ENCODE data around the gene HRAS. TPM values are rescaled to one million over a fixed set of nuclear protein-coding genes. Genes with fewer than 3 reads are reported as not detected.

Gene HRAS
- total and polyA plus RNA-seq, 2 of the 13 experiments (the other 11 are each of a cell fraction or from before 2014, with no cell fraction given), result 32.9 to 50.0 TPM

DNA sequence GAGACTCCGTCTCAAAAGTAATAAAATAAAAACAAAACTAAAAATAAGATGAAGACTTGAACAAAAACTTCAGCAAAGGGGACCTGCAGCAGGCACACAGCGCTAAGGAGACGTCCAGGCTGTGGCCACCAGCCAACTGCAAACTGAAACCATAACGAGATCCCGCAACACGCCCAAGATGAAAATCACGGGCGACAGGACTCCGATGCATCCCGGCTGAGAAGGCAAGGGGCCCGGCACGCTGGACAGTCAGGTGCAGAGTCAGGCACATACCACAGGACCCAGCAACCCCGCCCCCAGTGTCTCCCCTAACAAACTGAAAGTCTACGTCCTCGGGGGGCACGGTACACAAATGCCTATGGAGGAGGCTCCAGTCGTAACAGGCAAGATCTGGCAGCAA lies 9.2 kb downstream of the HRAS start (continued):
- TF ChIP-seq, protein P1, sequence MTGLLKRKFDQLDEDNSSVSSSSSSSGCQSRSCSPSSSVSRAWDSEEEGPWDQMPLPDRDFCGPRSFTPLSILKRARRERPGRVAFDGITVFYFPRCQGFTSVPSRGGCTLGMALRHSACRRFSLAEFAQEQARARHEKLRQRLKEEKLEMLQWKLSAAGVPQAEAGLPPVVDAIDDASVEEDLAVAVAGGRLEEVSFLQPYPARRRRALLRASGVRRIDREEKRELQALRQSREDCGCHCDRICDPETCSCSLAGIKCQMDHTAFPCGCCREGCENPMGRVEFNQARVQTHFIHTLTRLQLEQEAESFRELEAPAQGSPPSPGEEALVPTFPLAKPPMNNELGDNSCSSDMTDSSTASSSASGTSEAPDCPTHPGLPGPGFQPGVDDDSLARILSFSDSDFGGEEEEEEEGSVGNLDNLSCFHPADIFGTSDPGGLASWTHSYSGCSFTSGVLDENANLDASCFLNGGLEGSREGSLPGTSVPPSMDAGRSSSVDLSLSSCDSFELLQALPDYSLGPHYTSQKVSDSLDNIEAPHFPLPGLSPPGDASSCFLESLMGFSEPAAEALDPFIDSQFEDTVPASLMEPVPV (CRISPR knock-in tag; IDR thresholded peaks at IDR 0.05), result no peak
- no peak for TF ChIP-seq ZSCAN12 (CRISPR knock-in tag; IDR thresholded peaks at IDR 0.05)

DNA sequence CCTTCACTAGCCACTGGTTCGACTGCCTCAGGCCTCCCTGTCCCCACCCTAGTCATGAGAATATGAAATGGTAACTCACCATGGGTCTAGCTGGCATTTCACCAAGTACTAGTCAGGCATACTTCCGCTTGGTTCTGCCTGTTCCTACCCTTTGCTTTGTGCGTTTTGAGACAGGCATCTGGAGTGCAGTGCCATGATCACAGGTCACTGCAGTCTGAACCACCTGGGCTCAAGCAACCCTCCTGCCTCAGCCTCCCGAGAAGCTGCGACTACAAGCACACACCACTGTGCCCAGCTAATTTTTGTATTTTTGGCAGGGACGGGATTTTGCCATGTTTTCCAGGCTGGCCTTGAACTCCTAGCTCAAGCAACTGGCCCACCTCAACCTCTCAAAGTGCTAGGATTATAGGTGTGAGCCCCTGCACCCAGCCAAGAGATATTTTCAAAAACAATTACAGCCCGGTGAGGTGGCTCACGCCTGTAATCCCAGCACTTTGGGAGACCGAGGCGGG lies 14.1 kb downstream of the HRAS start:
- FAIRE-seq (no peak), DNase-seq (ENCODE audit: low spot score) (no peak), ATAC-seq (peak; percentile 13)
- H3K9me3 ChIP-seq (ENCODE audit: low read length), result no peaks in the 10 kb centered on the region
- peak overlapping the region; percentile 58 for H3K4me2 ChIP-seq (ENCODE audit: low read depth, low read length)
- H2AFZ ChIP-seq (ENCODE audit: low read length), result no peak overlapping the region
- no peak overlapping the region for H3K4me3 ChIP-seq (replicated peaks in 1 of 3; ENCODE audit: insufficient read depth in 1 of 3, low read depth in 2 of 3, low read length in 3 of 3)
- in situ Hi-C loops (cut with HindIII; ENCODE audit: extremely low pct_ligation_motif_present, low pct_unique_long_range_greater_than_20kb) (no loop called here), intact Hi-C loops (cut with micrococcal nuclease; ENCODE audit: unreplicated experiment) (no loop called here)
- ChIA-PET POLR2A (no interaction called here), CTCF (ENCODE audit: low intra/inter-chr PET ratio, low total read pairs) (no interaction called here)
- H3K27me3 ChIP-seq (ENCODE audit: control insufficient read depth in 1 of 2, insufficient read depth in 2 of 2, low read length in 2 of 2), result 0 out of 5 replicates have a peak, but pooled peaks cover 0 to 1% of the 10 kb centered on the region in 2 experiments
- no peak overlapping the region for H3K9ac ChIP-seq (ENCODE audit: insufficient read depth, low read depth, low read length)
- no peaks in the 10 kb centered on the region for H3K36me3 ChIP-seq (replicated peaks in 1 of 2; ENCODE audit: control insufficient read depth in 1 of 2, insufficient read depth in 2 of 2, low read length in 2 of 2)
- peaks cover 44% of the 10 kb centered on the region for H3K4me1 ChIP-seq (ENCODE audit: insufficient read depth, low read length)
- 51% methylated on average over 10 of the region's 10 CpGs for WGBS (ENCODE audit: low lambda C conversion rate)
- no TSS peak for BruUV-seq (replicated peaks)
- H4K20me1 ChIP-seq (ENCODE audit: insufficient read depth, low read length), result no peaks in the 10 kb centered on the region
- H3K79me2 ChIP-seq (ENCODE audit: insufficient read depth, low read length), result no peaks in the 10 kb centered on the region
- no peak overlapping the region for H3K27ac ChIP-seq (ENCODE audit: extremely low read length, insufficient read depth, low read length)
- TF ChIP-seq MEIS2 (CRISPR knock-in tag; IDR thresholded peaks at IDR 0.05), result peak; percentile 6; the same call in 1 of the 2 replicates
- TF ChIP-seq MYC (CRISPR knock-in tag; IDR thresholded peaks at IDR 0.05; ENCODE audit: borderline replicate concordance), result no peak
- TF ChIP-seq, protein P2, sequence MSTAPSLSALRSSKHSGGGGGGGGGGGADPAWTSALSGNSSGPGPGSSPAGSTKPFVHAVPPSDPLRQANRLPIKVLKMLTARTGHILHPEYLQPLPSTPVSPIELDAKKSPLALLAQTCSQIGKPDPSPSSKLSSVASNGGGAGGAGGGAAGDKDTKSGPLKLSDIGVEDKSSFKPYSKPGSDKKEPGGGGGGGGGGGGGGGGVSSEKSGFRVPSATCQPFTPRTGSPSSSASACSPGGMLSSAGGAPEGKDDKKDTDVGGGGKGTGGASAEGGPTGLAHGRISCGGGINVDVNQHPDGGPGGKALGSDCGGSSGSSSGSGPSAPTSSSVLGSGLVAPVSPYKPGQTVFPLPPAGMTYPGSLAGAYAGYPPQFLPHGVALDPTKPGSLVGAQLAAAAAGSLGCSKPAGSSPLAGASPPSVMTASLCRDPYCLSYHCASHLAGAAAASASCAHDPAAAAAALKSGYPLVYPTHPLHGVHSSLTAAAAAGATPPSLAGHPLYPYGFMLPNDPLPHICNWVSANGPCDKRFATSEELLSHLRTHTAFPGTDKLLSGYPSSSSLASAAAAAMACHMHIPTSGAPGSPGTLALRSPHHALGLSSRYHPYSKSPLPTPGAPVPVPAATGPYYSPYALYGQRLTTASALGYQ (CRISPR knock-in tag; IDR thresholded peaks at IDR 0.05), result no peak
- TF ChIP-seq, protein P3, sequence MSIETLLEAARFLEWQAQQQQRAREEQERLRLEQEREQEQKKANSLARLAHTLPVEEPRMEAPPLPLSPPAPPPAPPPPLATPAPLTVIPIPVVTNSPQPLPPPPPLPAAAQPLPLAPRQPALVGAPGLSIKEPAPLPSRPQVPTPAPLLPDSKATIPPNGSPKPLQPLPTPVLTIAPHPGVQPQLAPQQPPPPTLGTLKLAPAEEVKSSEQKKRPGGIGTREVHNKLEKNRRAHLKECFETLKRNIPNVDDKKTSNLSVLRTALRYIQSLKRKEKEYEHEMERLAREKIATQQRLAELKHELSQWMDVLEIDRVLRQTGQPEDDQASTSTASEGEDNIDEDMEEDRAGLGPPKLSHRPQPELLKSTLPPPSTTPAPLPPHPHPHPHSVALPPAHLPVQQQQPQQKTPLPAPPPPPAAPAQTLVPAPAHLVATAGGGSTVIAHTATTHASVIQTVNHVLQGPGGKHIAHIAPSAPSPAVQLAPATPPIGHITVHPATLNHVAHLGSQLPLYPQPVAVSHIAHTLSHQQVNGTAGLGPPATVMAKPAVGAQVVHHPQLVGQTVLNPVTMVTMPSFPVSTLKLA (IDR thresholded peaks at IDR 0.05), result no peak
- 0 out of 2 replicates have a peak, but pooled peaks have one; percentile 62 for TF ChIP-seq AKAP8 (CRISPR knock-in tag; IDR thresholded peaks at IDR 0.05)
- no peak for TF ChIP-seq SALL1 (CRISPR knock-in tag; IDR thresholded peaks at IDR 0.05)
- TF ChIP-seq, protein P4, sequence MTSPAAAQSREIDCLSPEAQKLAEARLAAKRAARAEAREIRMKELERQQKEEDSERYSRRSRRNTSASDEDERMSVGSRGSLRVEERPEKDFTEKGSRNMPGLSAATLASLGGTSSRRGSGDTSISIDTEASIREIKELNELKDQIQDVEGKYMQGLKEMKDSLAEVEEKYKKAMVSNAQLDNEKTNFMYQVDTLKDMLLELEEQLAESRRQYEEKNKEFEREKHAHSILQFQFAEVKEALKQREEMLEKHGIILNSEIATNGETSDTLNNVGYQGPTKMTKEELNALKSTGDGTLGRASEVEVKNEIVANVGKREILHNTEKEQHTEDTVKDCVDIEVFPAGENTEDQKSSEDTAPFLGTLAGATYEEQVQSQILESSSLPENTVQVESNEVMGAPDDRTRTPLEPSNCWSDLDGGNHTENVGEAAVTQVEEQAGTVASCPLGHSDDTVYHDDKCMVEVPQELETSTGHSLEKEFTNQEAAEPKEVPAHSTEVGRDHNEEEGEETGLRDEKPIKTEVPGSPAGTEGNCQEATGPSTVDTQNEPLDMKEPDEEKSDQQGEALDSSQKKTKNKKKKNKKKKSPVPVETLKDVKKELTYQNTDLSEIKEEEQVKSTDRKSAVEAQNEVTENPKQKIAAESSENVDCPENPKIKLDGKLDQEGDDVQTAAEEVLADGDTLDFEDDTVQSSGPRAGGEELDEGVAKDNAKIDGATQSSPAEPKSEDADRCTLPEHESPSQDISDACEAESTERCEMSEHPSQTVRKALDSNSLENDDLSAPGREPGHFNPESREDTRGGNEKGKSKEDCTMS (CRISPR knock-in tag; conservative IDR thresholded peaks at IDR 0.05), result no peak
- TF ChIP-seq BORCS8-MEF2B (CRISPR knock-in tag; IDR thresholded peaks at IDR 0.05), result no peak
- TF ChIP-seq ZNF550 (CRISPR knock-in tag; IDR thresholded peaks at IDR 0.05; ENCODE audit: borderline replicate concordance), result no peak
- TF ChIP-seq CEBPB (IDR thresholded peaks at IDR 0.05; ENCODE audit: borderline replicate concordance, low read depth, low read length), result no peak
